Measurements from ENCODE around the gene MPPED1.

MPPED1 gene

GRCh38 chr22:43401661-43402060 is 10.2 kb upstream of the MPPED1 start:
- in situ Hi-C loops (cut with HindIII; ENCODE audit: low pct_ligation_motif_present, low sequenced_read_pairs): no loop called here
- no peaks in the 10 kb centered on the region for H3K27me3 ChIP-seq (replicated peaks)
- no peak overlapping the region for H3K4me3 ChIP-seq (ENCODE audit: low read depth, low read length)
- no peak overlapping the region for H3K27ac ChIP-seq
- TF ChIP-seq CTCF (IDR thresholded peaks at IDR 0.05; ENCODE audit: low read depth, low read length, missing control alignments): no peak
- H3K36me3 ChIP-seq (replicated peaks): no peaks in the 10 kb centered on the region
- no peak for DNase-seq

GRCh38 chr22:43402128-43402527 is 9.7 kb upstream of the MPPED1 start:
- no peaks in the 10 kb centered on the region for H3K36me3 ChIP-seq (replicated peaks)
- H3K27ac ChIP-seq: no peak overlapping the region
- no peak for TF ChIP-seq CTCF (IDR thresholded peaks at IDR 0.05; ENCODE audit: low read depth, low read length, missing control alignments)
- H3K27me3 ChIP-seq (replicated peaks): no peaks in the 10 kb centered on the region
- no peak overlapping the region for H3K4me3 ChIP-seq (ENCODE audit: low read depth, low read length)
- in situ Hi-C loops (cut with HindIII; ENCODE audit: low pct_ligation_motif_present, low sequenced_read_pairs): no loop called here
- DNase-seq: no peak

- in situ Hi-C loops (cut with HindIII; ENCODE audit: low pct_ligation_motif_present, low sequenced_read_pairs): no loop called here
- TF ChIP-seq CTCF (IDR thresholded peaks at IDR 0.05; ENCODE audit: low read depth, low read length, missing control alignments): no peak
- H3K4me3 ChIP-seq (ENCODE audit: low read depth, low read length): no peak overlapping the region
- H3K27ac ChIP-seq: no peak overlapping the region
- no peaks in the 10 kb centered on the region for H3K36me3 ChIP-seq (replicated peaks)
- H3K27me3 ChIP-seq (replicated peaks): peaks cover 4% of the 10 kb centered on the region
- DNase-seq: no peak
Observed at GRCh38 chr22:43404673-43405385, 7.0 kb upstream of the MPPED1 start.

- no peak overlapping the region for H3K27ac ChIP-seq
- in situ Hi-C loops (cut with HindIII; ENCODE audit: low pct_ligation_motif_present, low sequenced_read_pairs): no loop called here
- peaks cover 15% of the 10 kb centered on the region for H3K27me3 ChIP-seq (replicated peaks)
- H3K36me3 ChIP-seq (replicated peaks): no peaks in the 10 kb centered on the region
- no peak for DNase-seq
- no peak overlapping the region for H3K4me3 ChIP-seq (ENCODE audit: low read depth, low read length)
- TF ChIP-seq CTCF (IDR thresholded peaks at IDR 0.05; ENCODE audit: low read depth, low read length, missing control alignments): no peak
Observed at GRCh38 chr22:43406186-43406790, 5.5 kb upstream of the MPPED1 start.

GRCh38 chr22:43407591-43407990 is 4.2 kb upstream of the MPPED1 start:
- Histone ChIP-seq H3K27ac (no peak overlapping the region), H3K36me3 (replicated peaks) (no peaks in the 10 kb centered on the region), H3K27me3 (replicated peaks) (peaks cover 23% of the 10 kb centered on the region), H3K4me3 (ENCODE audit: low read depth, low read length) (no peak overlapping the region)
- in situ Hi-C loops (cut with HindIII; ENCODE audit: low pct_ligation_motif_present, low sequenced_read_pairs): no loop called here
- TF ChIP-seq CTCF (IDR thresholded peaks at IDR 0.05; ENCODE audit: low read depth, low read length, missing control alignments): no peak
- DNase-seq: no peak

Data from brain microvascular endothelial cell (primary cell).